NCI-H2196 treated with DMSO at 0.1 percent for 48 hours (cell line): ENCODE results near the gene TP53I11.

Experiments
- DNase-seq: peaks from one replicate; lab custom pipeline; 2025; ENCODE audit not compliant: unreplicated experiment; lab: John Stamatoyannopoulos, UW

Gene TP53I11

DNA sequence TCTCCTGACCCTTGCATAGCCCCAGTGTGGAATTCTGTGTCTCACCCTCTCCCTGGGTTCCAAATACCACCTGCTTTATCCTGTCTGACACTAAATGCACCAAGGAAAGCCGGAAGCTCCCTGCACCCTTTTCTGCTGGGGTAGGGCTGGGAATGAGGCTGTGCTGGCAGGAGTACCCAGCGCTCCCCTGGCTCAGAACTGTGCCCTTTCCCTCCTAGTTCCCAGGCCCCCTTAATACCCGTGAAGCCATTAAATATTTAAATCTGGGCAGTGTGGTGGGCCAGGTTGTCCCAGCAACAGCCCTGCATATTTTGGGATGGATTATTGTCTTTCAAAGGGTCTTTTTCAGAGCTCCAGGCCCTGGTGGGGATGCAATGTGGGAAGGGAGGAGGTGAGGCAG is 63.0 kb downstream of the TP53I11 start:
- DNase-seq = no peak

DNA sequence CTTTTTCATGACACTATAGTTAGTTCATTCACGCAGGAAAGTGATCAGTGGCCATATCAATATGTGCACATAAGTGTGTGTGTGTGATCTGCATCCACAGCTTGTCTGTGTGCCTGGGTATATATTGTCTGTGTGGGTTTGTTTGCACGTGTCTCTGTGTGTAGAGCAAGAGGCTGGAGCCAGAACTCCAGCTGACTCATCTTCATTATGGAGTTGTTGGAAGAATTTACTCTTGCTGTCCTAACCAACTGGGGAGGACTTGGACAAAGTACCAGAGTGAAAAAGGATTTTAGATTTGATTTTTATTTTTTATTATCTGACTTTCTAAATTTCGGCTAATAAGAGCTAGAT is 63.9 kb downstream of the TP53I11 start:
- no peak for DNase-seq

DNA sequence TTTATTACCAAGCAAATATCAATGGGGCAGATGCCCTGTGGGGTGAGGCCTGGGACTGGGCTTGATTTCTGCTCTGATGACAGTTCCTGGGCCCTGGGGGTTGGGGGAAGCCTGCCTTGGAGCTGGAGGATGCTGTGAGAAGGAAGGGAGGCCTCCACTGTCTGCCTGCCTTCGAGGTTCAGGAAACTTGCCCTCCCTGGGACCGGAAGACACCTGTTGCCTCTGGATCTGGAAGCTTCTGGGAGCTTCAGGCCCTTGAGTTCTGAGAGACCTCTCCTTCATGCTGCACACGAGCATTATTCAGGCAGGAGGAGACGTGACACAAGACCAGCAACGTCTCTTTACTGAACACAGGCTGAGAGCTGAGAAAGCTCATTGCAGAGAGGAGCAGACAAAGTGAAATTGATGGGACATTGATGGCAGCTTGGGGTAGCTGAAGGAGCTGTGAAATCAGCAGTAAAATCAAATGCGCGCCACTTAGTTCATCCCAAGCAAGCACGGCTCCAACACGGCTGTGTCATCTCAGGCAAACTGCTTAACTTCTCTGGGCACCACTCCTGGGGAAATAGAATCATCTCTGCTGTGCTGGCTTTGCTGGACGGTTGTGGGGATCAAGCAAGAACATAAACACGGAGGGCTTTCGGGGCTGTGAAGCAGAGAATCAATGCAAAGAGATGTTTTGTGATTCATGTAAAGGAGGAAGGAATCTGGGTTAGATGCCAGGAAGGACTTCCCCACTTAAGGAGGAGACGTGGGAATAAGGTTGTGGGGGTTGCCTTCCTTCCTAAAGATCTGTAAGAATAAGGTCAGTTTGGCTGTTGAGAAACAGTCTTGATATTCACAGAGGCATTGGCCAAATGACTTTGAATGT is 64.5 kb downstream of the TP53I11 start:
- no peak for DNase-seq

GRCh38 chr11:44885065-44885810 is 65.4 kb downstream of the TP53I11 start:
- no peak for DNase-seq

DNA sequence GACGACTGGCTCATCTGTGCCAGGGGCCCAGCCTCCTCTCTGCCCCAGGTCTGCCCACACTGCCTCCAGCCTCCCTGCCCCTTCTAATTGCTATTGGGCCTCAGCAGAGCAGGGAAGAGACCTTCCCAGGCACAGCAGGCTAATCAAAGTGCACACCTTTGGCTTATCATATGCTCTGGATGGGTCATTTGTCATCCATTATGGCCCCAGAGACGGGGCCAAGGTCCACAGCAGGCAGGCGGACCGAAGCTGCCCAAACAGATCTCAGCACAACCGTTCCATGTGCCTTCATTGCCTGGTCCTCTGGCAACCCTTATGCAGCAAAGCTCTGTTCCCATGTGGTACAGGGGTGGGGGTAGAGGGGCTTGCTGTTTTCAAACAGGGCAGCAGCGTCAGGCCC is 66.6 kb downstream of the TP53I11 start:
- DNase-seq = no peak

GRCh38 chr11:44883277-44883676 is 67.4 kb downstream of the TP53I11 start:
- no peak for DNase-seq
